RWPE1 (cell line): Measurements from ENCODE around the gene TAF4B.
A peak's percentile ranks its signal among the peaks of the same experiment; 100 is the strongest.

ENCODE experiments used
- CTCF ChIA-PET: fragments of 350-600 bp; sonication (Branson Sonifier 250); formaldehyde crosslinking; extraction: SDS; loops from one replicate; lab custom pipeline; 2021; lab: Yijun Ruan, JAX
- POLR2A ChIA-PET: fragments of 400-600 bp; formaldehyde crosslinking; extraction: SDS; loops from one replicate; lab custom pipeline; 2020; ENCODE audit warnings: antibody characterized with exemption; ENCODE audit not compliant: low non-redundant PET; lab: Yijun Ruan, JAX
- DNase-seq: peaks from one replicate; pipeline ENCODE4 v3.0.0; 2012; ENCODE audit warnings: low spot score
- H3K27ac ChIP-seq: fragments of 450-650 bp; 2 replicates; pipeline ENCODE4 v1.5.1; 2017
- TF ChIP-seq, protein P1 (sequence below): fragments of 450-650 bp; conservative IDR thresholded peaks from 2 replicates; pipeline ENCODE4 v1.5.1; 2017; ENCODE audit warnings: low read depth, mild to moderate bottlenecking

The TAF4B gene

DNA sequence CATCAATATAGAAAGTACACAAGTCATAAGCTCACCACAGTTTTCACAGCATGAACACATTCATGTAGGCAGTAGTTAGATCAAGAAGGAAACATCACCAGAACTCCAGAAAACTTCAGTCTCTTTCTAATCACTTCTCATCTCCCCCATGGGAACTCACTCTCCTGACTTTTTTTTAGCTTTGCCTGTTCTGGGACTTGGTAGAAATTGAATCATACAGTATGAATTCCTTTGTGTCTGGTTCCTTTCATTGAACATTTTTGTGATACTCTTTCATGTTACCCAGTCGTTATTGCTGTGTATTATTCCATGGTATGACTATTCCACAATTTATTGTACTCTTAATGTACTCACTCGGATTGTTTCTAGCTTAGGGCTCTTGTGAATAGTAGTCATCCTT lies 160.2 kb downstream of the TAF4B start:
- no peak overlapping the region for H3K27ac ChIP-seq
- ChIA-PET CTCF (interaction anchor here (0.7 kb wide), 1 partner anchor 271 kb away, joined by 3 read pairs; no protein-coding TSS in a partner anchor), POLR2A (no interaction called here)
- TF ChIP-seq, protein P1, sequence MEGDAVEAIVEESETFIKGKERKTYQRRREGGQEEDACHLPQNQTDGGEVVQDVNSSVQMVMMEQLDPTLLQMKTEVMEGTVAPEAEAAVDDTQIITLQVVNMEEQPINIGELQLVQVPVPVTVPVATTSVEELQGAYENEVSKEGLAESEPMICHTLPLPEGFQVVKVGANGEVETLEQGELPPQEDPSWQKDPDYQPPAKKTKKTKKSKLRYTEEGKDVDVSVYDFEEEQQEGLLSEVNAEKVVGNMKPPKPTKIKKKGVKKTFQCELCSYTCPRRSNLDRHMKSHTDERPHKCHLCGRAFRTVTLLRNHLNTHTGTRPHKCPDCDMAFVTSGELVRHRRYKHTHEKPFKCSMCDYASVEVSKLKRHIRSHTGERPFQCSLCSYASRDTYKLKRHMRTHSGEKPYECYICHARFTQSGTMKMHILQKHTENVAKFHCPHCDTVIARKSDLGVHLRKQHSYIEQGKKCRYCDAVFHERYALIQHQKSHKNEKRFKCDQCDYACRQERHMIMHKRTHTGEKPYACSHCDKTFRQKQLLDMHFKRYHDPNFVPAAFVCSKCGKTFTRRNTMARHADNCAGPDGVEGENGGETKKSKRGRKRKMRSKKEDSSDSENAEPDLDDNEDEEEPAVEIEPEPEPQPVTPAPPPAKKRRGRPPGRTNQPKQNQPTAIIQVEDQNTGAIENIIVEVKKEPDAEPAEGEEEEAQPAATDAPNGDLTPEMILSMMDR, result no peak
- DNase-seq, result no peak

DNA sequence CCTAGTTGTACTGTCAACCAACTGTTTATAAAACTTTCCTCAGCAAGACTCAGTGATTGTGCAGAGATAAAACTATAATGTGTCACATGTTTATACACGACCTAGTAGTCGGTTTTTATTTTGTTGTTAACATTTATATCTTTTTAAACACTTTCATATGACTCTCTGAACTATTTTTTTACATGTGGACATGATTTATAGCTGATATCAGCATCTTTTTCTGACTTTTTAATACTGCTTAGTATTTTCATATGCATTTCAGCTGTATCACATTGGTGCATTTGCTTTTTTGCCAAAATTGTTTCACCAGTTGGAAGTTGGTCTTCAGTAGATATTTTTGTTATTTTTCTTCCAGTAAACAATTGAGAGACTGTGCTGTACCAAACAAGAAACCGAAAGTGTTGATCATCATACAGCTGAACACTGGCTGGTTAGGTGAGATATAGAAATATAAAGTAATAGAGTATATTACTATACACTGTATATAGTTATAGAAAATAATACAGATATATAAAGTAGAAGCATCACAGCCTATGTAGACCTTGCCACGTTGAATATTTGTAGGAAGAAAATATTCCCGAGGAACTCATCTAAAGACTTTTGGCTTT lies 167.9 kb downstream of the TAF4B start:
- POLR2A ChIA-PET, result no interaction called here
- H3K27ac ChIP-seq, result no peak overlapping the region
- CTCF ChIA-PET, result interaction anchor here (0.6 kb wide), 1 partner anchor 11 kb away, joined by 3 read pairs; no protein-coding TSS in a partner anchor
- TF ChIP-seq, protein P1, result no peak
- DNase-seq, result no peak

DNA sequence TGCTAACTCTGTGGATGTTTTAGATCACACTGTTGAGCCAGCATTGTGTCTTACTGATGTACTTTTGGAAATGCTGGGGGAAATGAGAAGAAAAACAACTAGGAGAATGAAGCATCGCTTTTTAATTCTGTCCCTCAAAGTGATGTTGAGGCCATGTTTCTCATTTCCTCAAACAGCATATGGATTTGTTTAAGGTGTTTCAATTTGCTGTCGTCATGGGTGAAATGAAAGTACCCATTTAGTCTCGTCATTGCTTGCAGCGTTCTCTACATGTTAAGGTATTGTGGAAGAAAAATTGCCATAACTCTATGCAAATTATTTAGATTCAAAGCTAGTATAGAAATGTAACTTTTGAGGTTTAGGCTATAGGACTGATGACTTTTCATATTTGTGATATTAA lies 170.8 kb downstream of the TAF4B start:
- CTCF ChIA-PET, result no interaction called here
- no peak for DNase-seq
- no peak overlapping the region for H3K27ac ChIP-seq
- TF ChIP-seq, protein P1, result no peak
- POLR2A ChIA-PET, result no interaction called here

DNA sequence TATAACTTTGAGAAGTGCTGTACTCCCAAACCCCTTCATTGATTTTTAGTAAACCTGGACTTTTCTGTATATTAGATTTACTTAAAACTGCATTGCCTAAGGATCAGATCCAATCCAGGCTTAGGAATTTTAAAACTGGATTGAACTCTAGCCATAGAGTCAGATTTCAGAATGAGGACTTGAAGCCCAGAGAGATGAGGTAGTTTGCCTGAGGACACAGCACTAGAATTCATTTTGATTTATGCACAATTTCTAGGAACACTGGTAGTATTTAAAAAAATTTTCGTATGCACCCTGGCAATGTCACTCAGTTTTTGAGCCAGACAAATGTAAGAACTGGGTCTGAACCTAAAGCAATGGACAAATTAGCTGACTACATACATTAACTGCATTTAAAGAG lies 177.2 kb downstream of the TAF4B start:
- TF ChIP-seq, protein P1, result no peak
- ChIA-PET POLR2A (no interaction called here), CTCF (no interaction called here)
- DNase-seq, result no peak
- H3K27ac ChIP-seq, result no peak overlapping the region

DNA sequence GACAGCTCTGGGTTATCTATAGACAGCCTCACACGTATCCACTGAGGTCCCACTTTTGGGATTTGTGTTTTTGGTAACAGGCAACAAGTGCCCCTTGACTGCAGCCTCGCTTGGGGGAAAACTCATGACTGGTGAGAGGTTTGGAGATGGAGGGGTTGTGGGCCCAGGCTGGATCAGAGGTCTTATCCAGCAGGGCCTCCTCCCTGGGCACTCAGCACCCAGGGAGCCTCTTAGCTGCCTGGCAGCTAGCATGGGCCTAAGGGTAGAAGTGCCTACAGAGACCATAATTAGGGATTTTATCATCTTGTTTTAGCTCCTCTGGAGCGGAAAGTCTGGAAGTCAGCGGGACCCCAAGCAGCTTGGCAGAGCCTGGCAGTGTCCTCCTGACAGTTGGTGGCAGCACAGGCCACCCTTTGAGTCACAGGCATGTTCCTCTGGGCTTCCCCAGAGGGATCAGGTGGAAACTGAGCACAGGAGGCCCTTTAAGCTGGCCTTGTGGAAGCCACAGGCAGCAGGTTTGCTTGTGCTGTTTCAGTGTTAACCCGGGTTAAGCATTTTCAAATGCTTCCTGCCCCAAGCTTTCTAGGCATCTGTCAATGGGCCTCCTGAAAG lies 179.1 kb downstream of the TAF4B start:
- POLR2A ChIA-PET, result no interaction called here
- no peak overlapping the region for H3K27ac ChIP-seq
- DNase-seq, result peak; percentile 32
- CTCF ChIA-PET, result interaction anchor here (0.7 to 2.1 kb wide), 5 partner anchors 21 to 276 kb away, joined by 3 to 6 read pairs (median 3); partner anchors contain the start of gene KCTD1
- TF ChIP-seq, protein P1, result peak; percentile 49

DNA sequence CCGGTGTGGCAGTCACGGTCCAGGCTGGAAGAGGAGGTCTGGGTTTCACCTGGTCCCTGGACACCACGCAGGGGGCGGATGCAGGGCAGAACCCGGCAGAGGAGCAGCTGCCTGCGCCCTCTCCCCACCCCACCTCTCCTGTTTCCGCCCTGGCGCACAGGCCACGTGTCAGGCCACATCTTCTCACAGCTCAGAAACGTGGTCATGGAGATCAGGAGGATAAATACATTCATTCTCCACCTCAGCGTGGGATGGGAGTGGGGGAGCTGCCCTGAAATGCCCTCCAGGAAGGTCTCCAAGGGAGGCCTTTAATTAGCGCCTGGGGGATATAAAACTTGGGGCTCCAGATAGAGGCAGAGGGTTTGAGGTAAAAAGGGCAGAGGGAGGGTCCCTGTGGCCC lies 180.1 kb downstream of the TAF4B start:
- ChIA-PET CTCF (interaction anchor here (0.9 to 2.1 kb wide), 3 partner anchors 22 to 215 kb away, joined by 3 to 6 read pairs (median 5); partner anchors contain the start of gene KCTD1), POLR2A (no interaction called here)
- no peak for DNase-seq
- TF ChIP-seq, protein P1, result no peak
- H3K27ac ChIP-seq, result no peak overlapping the region
